ENCODE data around the gene PIM3.

Gene PIM3

DNA sequence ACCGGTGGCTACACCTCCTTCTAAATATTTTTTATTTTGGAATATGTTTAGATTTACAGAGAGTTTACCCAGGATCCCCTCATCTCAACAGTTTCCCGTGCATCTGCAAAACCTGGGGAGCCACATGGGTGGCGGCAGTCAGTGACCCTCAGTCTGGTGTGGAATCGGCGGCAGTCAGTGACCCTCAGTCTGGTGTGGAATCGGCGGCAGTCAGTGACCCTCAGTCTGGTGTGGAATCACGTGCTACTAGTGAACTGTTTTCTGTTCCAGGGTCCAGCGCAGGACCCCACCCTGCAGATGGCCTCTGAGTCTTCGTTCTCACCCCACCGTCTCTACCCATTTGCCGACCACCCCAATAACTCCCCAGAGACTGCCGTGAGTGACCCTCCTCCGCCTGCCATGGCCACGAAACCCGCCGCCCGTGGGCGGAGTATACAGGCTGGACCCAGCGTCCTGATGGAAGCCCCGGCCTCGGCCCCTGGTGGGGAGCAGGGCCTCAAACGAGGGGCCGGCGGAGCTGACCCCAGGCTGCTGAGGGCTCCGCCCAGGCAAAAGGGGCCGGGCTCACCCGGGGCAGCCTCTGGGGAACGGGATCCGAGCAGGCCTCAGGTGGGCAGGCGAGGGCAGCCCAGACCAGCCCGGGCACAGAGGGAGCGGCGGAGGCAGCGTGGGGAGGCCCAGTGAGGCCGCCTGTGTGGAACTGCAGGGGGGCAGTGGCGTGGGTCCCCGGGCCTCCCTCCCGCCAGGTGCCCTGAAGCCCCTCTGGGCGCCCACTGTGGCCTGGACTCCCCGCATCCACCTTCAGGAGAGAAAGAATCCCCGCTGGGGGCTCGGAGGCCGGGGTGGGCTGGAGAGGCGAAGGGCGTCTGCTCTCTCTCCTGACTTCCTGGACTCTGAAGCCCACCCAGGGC, 49.4 kb downstream of the PIM3 start:
- Histone ChIP-seq H3K4me3 (no peak overlapping the region), H3K36me3 (no peaks in the 10 kb centered on the region), H3K27me3 (peaks cover 4 to 69% of the 10 kb centered on the region in 2 donors), H3K9me3 (no peaks in the 10 kb centered on the region), H3K4me1 (peaks cover 0 to 17% (median 3%) of the 10 kb centered on the region in 4 donors), H3K27ac (no peak overlapping the region)
- intact Hi-C loops (cut with DNase I; ENCODE audit: low total_unique reads), result no loop called here
- DNase-seq, result peak in 1 of 2 donors; percentile 71
- TF ChIP-seq, protein P1, sequence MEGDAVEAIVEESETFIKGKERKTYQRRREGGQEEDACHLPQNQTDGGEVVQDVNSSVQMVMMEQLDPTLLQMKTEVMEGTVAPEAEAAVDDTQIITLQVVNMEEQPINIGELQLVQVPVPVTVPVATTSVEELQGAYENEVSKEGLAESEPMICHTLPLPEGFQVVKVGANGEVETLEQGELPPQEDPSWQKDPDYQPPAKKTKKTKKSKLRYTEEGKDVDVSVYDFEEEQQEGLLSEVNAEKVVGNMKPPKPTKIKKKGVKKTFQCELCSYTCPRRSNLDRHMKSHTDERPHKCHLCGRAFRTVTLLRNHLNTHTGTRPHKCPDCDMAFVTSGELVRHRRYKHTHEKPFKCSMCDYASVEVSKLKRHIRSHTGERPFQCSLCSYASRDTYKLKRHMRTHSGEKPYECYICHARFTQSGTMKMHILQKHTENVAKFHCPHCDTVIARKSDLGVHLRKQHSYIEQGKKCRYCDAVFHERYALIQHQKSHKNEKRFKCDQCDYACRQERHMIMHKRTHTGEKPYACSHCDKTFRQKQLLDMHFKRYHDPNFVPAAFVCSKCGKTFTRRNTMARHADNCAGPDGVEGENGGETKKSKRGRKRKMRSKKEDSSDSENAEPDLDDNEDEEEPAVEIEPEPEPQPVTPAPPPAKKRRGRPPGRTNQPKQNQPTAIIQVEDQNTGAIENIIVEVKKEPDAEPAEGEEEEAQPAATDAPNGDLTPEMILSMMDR (IDR thresholded peaks at IDR 0.05), result no peak

DNA sequence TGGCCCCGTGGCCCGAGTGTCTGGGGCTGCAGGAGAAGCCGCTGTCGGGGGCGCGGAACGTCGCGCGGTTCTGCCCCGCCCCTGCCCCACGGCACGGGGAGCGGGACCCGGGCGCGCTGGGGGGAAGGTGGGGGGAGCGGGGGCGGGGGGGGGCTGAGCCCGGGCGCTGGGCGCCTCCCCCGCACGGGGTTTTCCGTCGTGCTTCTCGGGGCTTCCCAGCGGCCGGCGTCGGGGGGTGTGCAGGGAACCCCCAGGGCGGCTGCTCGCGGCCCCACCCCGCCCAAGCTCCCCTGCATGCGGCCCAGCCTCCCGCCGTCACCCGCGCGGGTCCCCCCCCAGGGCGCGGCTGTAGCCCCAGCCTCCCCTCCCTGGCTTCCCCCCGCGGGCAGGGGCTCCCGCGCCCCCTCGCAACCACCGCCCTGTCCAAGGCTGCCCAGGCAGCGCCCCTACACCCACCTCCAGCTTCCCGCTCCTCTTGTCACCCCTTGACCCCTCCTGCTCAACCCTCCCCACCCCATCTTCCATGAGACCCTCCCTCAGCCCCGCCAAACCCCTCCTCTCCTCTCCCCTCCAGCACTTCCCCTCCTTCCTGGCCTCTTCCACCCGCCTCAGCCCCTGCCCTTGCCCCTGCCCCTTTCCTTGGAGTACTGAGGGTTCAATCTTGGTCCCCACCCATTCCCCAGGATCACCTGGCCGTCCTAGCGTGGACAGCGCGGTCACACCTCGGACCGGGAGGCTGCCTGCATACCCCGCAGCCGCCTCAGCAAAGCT, 50.3 kb downstream of the PIM3 start:
- no peak for DNase-seq
- H3K4me3 ChIP-seq, result no peak overlapping the region
- peaks cover 4 to 77% of the 10 kb centered on the region in 2 donors for H3K27me3 ChIP-seq
- no peaks in the 10 kb centered on the region for H3K36me3 ChIP-seq
- TF ChIP-seq, protein P1 (IDR thresholded peaks at IDR 0.05), result no peak
- no peaks in the 10 kb centered on the region for H3K9me3 ChIP-seq
- H3K27ac ChIP-seq, result no peak overlapping the region
- intact Hi-C loops (cut with DNase I; ENCODE audit: low total_unique reads), result no loop called here
- peaks cover 0 to 19% (median 3%) of the 10 kb centered on the region in 4 donors for H3K4me1 ChIP-seq

DNA sequence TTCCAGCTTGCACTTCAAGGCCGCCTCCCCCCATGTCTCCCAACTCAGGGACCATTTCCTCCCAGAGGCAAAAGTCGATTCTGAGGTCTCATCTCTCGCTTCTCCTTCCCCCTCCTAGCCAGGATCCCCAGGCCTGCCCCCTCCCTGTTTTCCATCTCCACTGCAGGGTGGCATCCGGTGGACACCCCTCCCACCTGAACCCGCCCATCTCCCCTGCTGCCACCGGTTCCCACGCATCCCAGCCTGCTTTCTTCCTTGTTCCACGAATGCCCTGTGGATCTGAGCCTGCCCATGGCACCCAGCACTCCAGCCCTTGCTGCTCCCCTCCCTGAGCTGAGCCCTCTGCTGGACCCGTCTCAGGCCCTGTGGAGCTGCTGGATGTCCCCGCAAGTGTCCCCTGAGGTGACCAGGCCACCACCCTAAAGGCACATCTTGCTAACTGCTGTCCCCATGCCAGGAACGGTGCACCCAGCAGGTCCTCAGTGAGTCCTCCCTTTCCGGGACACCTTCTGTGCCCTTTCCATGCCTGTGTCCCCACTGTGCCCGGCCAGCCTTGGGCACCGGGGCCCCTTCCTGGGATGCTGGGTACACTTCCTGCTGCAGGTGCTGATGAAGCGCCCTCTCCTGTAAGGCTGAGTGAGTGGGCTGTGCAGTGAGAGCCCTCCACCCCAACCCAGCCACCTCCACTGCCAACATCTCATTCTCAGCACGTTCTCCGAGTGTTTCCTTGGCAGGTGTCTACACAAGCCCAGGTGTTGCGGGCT, 51.1 kb downstream of the PIM3 start:
- H3K4me1 ChIP-seq, result peaks cover 0 to 19% (median 3%) of the 10 kb centered on the region in 4 donors
- intact Hi-C loops (cut with DNase I; ENCODE audit: low total_unique reads), result no loop called here
- no peaks in the 10 kb centered on the region for H3K36me3 ChIP-seq
- TF ChIP-seq, protein P1 (IDR thresholded peaks at IDR 0.05), result no peak
- DNase-seq, result no peak
- no peaks in the 10 kb centered on the region for H3K9me3 ChIP-seq
- no peak overlapping the region for H3K4me3 ChIP-seq
- no peak overlapping the region for H3K27ac ChIP-seq
- peaks cover 4 to 85% of the 10 kb centered on the region in 2 donors for H3K27me3 ChIP-seq

DNA sequence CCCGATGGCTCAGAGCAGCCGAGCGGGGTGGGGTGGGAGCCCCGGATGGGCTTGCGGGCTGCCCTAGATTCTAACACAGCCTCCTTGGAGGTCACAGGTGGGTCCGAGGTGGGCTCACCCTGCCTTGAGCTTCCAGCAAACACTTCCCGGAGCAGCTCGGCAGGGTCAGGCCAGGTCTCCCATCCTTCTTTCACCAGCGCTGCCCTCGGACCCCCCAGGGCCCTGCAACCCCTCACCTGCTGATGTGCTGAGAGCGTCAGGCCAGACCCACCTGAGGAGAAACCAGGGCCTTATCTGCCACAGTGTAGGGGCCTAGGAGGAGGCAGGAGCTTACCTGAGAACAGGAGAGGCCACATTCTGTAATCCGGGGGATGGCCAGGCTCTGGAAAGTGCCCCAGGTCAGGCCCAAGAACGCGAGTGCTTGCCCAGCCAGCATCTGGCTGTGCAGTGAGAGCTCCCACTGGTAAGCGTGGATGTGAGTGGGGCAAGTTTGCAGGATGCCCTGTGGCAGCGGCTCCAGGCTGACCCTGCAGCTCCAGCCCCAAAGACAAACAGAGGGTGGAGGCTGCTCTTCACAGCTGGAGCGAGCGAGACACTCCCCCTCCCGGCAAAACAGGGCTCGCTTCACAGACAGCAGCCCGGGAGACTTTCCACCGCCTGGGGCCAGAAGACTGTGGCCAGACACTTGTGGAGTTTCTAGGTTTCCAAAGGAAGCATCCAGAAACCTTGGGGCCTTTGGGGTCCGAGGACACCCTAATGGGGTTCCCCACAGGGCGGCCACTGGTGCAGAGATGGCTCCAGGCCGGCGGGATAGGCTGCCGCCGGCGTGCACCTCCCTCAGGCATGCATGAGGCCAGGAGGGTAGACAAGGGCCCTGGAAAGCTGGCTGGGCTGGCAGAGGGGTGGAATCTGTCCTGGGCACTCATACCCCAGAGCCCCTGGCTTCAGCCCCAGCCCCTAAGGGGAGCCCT, 51.9 kb downstream of the PIM3 start, which contains the start of gene IL17REL:
Gene IL17REL, minus strand, starts transcription at position 555 of the 971 bp plus-strand sequence. Its CDS starts 119 bp downstream, at position 436.
- no peak for DNase-seq
- no peak within 1 kb of the TSS for H3K27ac ChIP-seq
- intact Hi-C loops (cut with DNase I; ENCODE audit: low total_unique reads), result no loop called here
- peaks cover 0 to 19% (median 3%) of the 10 kb centered on the region in 4 donors for H3K4me1 ChIP-seq
- no peaks in the 10 kb centered on the region for H3K9me3 ChIP-seq
- H3K36me3 ChIP-seq, result no peaks in the 10 kb centered on the region
- TF ChIP-seq, protein P1 (IDR thresholded peaks at IDR 0.05), result no peak
- H3K27me3 ChIP-seq, result peaks cover 4 to 93% of the 10 kb centered on the region in 2 donors
- H3K4me3 ChIP-seq, result no peak within 1 kb of the TSS
